GM19467 (cell line): ENCODE data around the gene TMEM176B.
"Not testable (repeated sequence)": the region's sequence is repeated elsewhere in the genome, so short reads cannot be mapped to it uniquely, and the experiment has no call there.

Experiments used
- ATAC-seq: cut with Tn5 transposase; IDR thresholded peaks from one replicate; pipeline ENCODE4 v1.9.1; 2021; ENCODE audit warnings: mild to moderate bottlenecking, moderate library complexity; ENCODE audit not compliant: unreplicated experiment

The TMEM176B gene

GRCh38 chr7:150823484-150824126 is 23.4 kb upstream of the TMEM176B start:
- ATAC-seq, result no peak

DNA sequence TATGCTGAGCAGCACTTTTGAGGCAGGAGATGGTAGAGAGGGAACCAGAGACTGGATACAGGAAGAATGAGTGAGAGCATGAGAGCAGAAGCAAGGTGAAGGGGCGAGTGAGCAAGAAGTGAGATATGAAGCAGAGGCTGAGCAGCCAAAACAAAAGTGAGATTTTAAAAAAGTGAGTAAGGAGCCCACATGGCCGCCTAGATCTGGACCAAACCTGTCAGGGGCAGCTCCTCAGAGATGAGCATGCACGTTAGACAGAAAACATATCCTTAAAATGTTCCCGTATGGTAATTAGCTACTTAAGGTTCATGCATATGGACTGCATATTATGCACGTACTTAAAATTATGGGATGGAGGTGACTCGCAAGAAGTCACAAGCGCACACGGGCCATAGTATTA is 22.9 kb upstream of the TMEM176B start:
- no peak for ATAC-seq

DNA sequence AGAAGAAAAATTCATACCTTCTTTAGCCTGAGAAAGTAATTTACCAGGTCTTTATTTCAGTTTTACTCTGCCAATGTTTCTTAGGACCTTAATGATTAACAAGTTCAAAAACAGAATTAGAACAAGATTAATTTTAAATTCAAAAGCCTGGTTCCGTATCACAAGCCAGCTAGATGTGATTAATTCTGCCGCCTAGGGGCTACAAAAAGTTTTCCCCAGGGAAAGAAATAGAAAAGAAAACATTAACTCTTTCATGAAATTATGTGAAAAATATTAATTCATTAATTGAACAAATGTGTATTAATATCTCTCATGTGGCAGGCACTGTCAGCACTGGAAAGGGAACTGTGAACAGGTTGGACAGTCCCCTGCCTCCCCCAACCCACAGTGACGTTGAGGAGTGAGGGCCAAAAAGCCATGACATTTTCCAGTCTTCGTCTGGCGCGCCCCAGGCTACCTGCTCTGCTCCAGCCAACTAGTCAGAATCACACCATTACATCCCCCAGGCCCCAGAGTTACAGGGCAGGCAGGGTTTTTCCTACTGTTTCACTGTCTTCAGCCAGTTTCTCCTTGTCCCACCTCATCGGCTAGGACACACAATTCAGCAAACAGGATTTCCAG is 20.5 kb upstream of the TMEM176B start:
- ATAC-seq, result no peak

DNA sequence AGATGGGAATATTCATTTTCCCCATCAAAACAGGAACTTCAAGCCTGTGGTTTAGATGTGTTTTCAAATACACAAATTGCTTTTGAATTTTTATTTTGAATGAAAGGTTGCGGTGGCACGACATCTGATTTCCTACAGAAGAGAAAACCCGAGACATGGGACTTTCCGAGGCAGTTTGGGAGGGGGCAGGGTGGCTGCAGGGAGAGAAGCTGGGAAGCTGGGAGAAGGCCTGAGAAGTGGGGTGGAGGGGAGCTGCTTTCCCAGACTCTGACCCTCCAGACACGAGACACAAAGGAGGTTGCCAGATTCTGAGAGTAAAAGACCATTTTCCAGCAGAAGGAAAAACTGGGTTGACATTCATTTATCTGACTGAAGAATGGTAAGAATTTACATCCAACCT is 20.0 kb upstream of the TMEM176B start:
- no peak for ATAC-seq

GRCh38 chr7:150818971-150819370 is 18.8 kb upstream of the TMEM176B start:
- no peak for ATAC-seq

DNA sequence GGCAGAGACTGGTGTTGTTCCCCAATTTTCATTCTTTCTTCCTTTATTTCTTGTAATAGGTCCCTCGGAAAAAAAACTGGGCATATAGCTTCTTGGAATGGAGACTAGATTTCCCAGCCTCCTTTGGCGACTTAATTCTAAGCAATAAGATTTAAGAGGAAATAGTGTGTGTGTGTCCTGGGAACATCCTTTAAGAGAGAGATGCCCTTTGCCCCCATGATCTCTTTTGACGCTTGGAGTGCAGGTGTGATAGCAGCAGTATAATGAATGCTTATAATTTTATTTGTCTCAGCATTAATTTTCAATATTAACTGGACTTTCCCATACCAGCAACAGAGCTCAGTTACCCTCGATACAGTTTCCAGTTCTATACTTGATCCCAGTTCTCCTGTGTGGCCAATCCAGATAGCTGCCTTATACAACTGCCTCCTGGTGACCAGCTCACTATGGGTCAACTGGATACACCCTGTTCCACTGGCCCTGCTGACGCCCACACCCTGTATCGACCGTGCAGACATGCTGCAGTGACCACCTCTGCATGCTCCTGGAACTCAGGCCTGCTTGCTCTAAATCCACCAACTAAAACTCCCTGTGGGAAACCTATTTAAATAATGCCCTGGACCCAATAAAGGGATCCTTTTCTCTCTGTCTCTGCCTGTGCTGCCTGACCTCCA is 14.3 kb upstream of the TMEM176B start:
- ATAC-seq, result no peak

DNA sequence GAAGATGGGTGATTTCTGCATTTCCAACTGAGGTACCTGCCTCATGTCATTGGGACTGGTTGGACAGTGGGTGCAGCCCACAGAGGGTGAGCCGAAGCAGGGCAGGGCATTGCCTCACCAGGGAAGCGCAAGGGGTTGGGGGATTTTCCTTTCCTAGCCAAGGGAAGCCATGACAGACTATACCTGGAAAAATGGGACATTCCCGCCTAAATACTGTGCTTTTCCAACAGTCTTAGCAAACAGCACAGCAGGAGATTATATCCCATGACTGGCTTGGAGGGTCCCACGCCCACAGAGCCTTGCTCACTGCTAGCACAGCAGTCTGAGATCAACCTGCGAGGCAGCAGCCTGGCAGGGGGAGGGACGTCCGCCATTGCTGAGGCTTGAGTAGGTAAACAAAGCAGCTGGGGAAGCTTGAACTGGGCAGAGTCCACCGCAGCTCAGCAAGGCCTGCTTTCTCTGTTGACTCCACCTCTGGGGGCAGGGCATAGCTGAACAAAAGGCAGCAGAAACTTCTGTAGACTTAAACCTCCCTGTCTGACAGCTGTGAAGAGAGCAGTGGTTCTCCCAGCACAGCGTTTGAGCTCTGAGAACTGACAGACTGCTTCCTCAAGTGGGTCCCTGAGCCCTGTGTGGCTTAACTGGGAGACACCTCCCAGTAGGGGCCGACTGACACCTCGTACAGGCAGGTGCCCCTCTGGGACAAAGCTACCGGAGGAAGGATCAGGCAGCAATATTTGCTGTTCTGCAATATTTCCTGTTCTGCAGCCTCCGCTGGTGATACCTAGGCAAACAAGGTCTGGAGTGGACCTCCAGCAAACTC is 7.7 kb upstream of the TMEM176B start:
- not testable (repeated sequence) for ATAC-seq

DNA sequence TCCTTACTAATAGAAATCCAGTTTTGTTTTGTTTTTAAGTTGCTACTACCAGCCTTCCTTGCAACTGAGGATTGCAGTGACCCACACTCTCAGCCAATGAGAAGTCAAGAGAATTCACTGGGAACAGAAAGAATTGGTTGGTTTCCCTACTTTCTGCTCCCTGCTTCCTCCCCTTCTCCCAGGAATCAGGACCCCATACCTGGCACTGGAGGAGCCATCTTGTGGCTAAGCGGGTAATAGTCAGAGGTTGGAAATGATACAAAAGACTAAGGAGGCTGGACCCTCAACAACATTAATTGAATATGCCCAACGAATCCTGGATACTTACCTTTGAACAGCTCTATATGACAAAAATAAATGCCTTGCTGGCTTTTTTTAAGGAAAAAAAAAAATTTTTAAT is 6.7 kb upstream of the TMEM176B start:
- no peak for ATAC-seq

- ATAC-seq, result no peak
Observed at GRCh38 chr7:150806454-150806853, 6.3 kb upstream of the TMEM176B start.

DNA sequence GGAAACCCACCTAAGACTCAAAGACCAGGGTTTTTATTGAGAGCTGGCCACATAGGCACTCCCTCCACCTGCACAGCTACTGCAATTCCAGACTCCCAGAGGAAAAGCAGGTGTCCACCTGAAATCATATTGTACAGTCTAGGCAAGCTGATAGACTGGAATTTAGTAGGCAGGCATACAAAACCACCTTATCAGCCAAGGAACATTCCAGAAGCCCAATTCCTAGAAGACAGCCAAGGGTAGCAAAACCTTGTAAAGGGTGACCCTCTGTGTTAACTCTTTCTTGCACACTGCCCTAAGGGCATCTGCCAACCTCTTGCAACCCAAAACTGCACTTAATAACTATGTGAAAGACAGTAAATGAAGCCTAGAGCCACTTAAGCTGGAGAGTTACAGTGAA is 5.7 kb upstream of the TMEM176B start:
- ATAC-seq, result no peak

DNA sequence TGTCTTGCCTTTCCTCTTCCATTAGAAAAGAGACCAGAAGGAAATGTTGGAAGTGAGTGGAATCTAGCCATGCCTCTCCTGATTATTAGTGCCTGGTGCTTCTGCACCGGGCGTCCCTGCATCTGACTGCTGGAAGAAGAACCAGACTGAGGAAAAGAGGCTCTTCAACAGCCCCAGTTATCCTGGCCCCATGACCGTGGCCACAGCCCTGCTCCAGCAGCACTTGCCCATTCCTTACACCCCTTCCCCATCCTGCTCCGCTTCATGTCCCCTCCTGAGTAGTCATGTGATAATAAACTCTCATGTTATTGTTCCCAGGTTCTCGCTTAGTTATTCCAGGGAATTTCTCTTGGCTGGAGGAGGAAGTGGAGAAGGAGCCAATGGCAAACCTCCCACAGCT is 4.6 kb upstream of the TMEM176B start:
- ATAC-seq, result no peak

- no peak for ATAC-seq
Observed at GRCh38 chr7:150803161-150803860, 3.1 kb upstream of the TMEM176B start.

GRCh38 chr7:150801946-150802771 is 2.0 kb upstream of the TMEM176B start:
- no peak for ATAC-seq

DNA sequence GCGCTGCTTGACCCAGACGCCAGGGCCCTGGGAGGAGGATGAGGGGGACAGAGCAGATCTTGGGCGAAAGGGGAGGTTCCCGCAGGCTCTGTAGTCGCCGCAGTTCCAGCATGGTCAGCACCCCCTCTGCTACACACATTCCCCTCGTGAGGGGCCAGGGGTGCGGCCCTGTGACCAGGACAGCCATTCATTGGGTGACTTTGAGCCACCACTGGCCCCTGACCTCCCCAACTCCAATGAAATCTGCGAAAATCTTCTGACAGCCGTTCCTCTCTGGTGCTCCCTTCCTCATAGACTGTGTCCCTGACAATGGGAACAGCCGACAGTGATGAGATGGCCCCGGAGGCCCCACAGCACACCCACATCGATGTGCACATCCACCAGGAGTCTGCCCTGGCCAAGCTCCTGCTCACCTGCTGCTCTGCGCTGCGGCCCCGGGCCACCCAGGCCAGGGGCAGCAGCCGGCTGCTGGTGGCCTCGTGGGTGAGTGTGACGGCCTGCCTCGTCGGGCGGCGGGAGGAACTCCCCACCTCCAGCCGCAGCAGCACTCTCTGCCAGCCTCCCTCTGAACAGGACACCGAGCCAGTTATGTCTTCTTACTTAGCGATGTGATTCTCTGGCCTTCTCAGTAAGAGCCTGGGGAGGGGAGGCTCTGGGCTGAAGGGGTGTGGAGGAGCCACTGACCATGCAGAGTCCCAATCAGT is 1.2 kb upstream of the TMEM176B start:
- no peak for ATAC-seq

GRCh38 chr7:150800581-150801241 is 547 bp upstream of the TMEM176B start, which contains the start of gene TMEM176A:
Gene TMEM176A, plus strand, starts transcription at chr7:150800769. Its CDS starts 782 bp downstream, at chr7:150801551.
- ATAC-seq, result no peak

- ATAC-seq, result no peak
Observed at GRCh38 chr7:150799156-150799555, 1.0 kb downstream of the TMEM176B start.

GRCh38 chr7:150797661-150798060 is 2.5 kb downstream of the TMEM176B start:
- ATAC-seq, result no peak

- no peak for ATAC-seq
Observed at GRCh38 chr7:150793569-150794238, 6.5 kb downstream of the TMEM176B start.
